GM12878 (cell line): ENCODE results near the gene TSKU. TPM values are rescaled to one million over a fixed set of nuclear protein-coding genes. Genes with fewer than 3 reads are reported as not detected.

ENCODE experiments used
- ATAC-seq: fragments of 200-7000 bp; cut with Tn5 transposase; 3 replicates; pipeline ENCODE4 v1.9.1; 2020; ENCODE audit warnings: mild to moderate bottlenecking, moderate library complexity
- BruUV-seq: library from RNA; stranded (reverse); fragments of 400-500 nt; replicated peaks from 2 replicates; lab custom pipeline; 2021; lab: Mats Ljungman, UMichigan
- CTCF ChIA-PET: fragments of 300-600 bp; sonication (Branson Sonifier 250); formaldehyde crosslinking; extraction: SDS; loops from one replicate; lab custom pipeline; 2021; ENCODE audit warnings: inconsistent platforms; lab: Yijun Ruan, JAX
- POLR2A ChIA-PET: fragments of 350-600 bp; formaldehyde crosslinking; extraction: SDS; loops from one replicate; lab custom pipeline; 2021; ENCODE audit warnings: inconsistent platforms; lab: Charles Lee
- RAD21 ChIA-PET: fragments of 300-600 bp; sonication (Branson Sonifier 250); formaldehyde crosslinking; loops from one replicate; lab custom pipeline; 2023; ENCODE audit warnings: antibody characterized with exemption; ENCODE audit not compliant: unreplicated experiment; lab: Charles Lee
- SMC1A ChIA-PET: fragments of 300-600 bp; sonication (Branson Sonifier 250); formaldehyde crosslinking; loops from one replicate; lab custom pipeline; 2023; ENCODE audit not compliant: unreplicated experiment, uncharacterized antibody; lab: Charles Lee
- DNase-seq: peaks from one replicate; pipeline ENCODE4 v3.0.0-alpha.2; 2011; ENCODE audit warnings: low read depth, low spot score
- FAIRE-seq: peaks from 3 replicates; lab custom pipeline; 2011; peaks lifted over from hg19 to GRCh38; lab: Jason Lieb, UNC
- H2AFZ ChIP-seq: 2 replicates; pipeline ENCODE4 v1.6.0; 2011; ENCODE audit warnings: low read depth, low read length, control low read depth; ENCODE audit not compliant: control insufficient read depth
- H3K27ac ChIP-seq: 2 replicates; pipeline ENCODE4 v1.5.1; 2011; ENCODE audit warnings: control low read depth; ENCODE audit not compliant: control insufficient read depth, insufficient read depth
- H3K27me3 ChIP-seq, 2 experiments: replicated peaks in 1 of 2; 2 replicates each; pipeline versions ENCODE4 v1.6.0 to v1.6.1; 2011; ENCODE audit warnings: low read length in 1 of 2; ENCODE audit not compliant: control insufficient read depth in 2 of 2, insufficient read depth in 2 of 2
- H3K36me3 ChIP-seq, 2 experiments: 2 replicates each; pipeline ENCODE4 v1.5.1; 2011; ENCODE audit warnings: low read length in 1 of 2; ENCODE audit not compliant: control insufficient read depth in 2 of 2, insufficient read depth in 2 of 2
- H3K4me1 ChIP-seq: 2 replicates; pipeline ENCODE4 v1.6.1; 2011; ENCODE audit warnings: mild to moderate bottlenecking, low read length, moderate library complexity, mixed read lengths; ENCODE audit not compliant: control insufficient read depth, insufficient read depth
- H3K4me2 ChIP-seq: 2 replicates; pipeline ENCODE4 v1.6.0; 2011; ENCODE audit warnings: control low read depth; ENCODE audit not compliant: control insufficient read depth, insufficient read depth
- H3K4me3 ChIP-seq: fragments of 200-600 bp; sonication (generic); 2 replicates; pipeline ENCODE4 v1.5.1; 2016
- H3K79me2 ChIP-seq: 2 replicates; pipeline ENCODE4 v1.6.0; 2011; ENCODE audit warnings: low read length; ENCODE audit not compliant: control insufficient read depth, insufficient read depth
- H3K9ac ChIP-seq: 2 replicates; pipeline ENCODE4 v1.8.0; 2011; ENCODE audit warnings: low read length, control low read depth, mixed read lengths; ENCODE audit not compliant: control insufficient read depth, insufficient read depth
- H3K9me3 ChIP-seq: replicated peaks from 3 replicates; pipeline ENCODE4 v1.5.1; 2011; ENCODE audit warnings: mild to moderate bottlenecking, low read length; ENCODE audit not compliant: control insufficient read depth, insufficient read depth
- H4K20me1 ChIP-seq: 2 replicates; pipeline ENCODE4 v1.6.0; 2011; ENCODE audit not compliant: control insufficient read depth, insufficient read depth
- BACH1 ChIP-seq: fragments of 450-650 bp; IDR thresholded peaks from 2 replicates; pipeline ENCODE4 v1.6.1; 2017; ENCODE audit warnings: mild to moderate bottlenecking, borderline replicate concordance
- HCFC1 ChIP-seq: fragments of 150-350 bp; IDR thresholded peaks from 2 replicates; pipeline ENCODE4 v1.6.1; 2014; ENCODE audit warnings: low read length
- KLF5 ChIP-seq: fragments of 450-650 bp; IDR thresholded peaks from 2 replicates; pipeline ENCODE4 v1.6.1; 2014; ENCODE audit warnings: mild to moderate bottlenecking; ENCODE audit not compliant: partially characterized antibody
- MYC ChIP-seq: IDR thresholded peaks from 2 replicates; pipeline ENCODE4 v1.6.1; 2011; ENCODE audit warnings: mild to moderate bottlenecking, low read length, moderate library complexity, inconsistent platforms; ENCODE audit not compliant: insufficient read depth, insufficient replicate concordance, insufficient read length, severe bottlenecking
- PAX5 ChIP-seq: IDR thresholded peaks from 2 replicates; pipeline ENCODE4 v1.6.1; 2011; ENCODE audit warnings: low read depth, low read length, borderline replicate concordance
- RB1 ChIP-seq: fragments of 450-650 bp; formaldehyde crosslinking; IDR thresholded peaks from 2 replicates; pipeline ENCODE4 v1.6.1; 2017; ENCODE audit warnings: mild to moderate bottlenecking, borderline replicate concordance
- STAT3 ChIP-seq: IDR thresholded peaks from 2 replicates; pipeline ENCODE4 v1.6.1; 2011; ENCODE audit warnings: low read depth, low read length, improper control_type of control experiment
- WGBS: methylation state at CpG from one replicate; pipeline ENCODE4 v1.1.6; 2016; ENCODE audit warnings: low lambda C conversion rate; ENCODE audit not compliant: insufficient replicate concordance, insufficient coverage; ENCODE audit errors: missing lambda C conversion rate; 5-methylcytosine and 5-hydroxymethylcytosine counted together
- in situ Hi-C: fragments of 300-500 bp; cut with MboI; formaldehyde crosslinking; loops from 9 replicates; pipeline ENCODE4 v1.14.3; 2018; ENCODE audit warnings: mixed read lengths
- intact Hi-C: fragments of 100-400 bp; cut with micrococcal nuclease; formaldehyde crosslinking; loops from one replicate; pipeline ENCODE4 v1.14.2; 2022; ENCODE audit not compliant: unreplicated experiment
- polyA plus RNA-seq, 11 experiments: library from polyadenylated mRNA; depleted of rRNA in 4 of 11; unstranded in 6 of 11; stranded (reverse) in 5 of 11; fragments of >200 nt; fragmentation: Nextera tagmentation in 4 of 11; fragmentation: Illumina TruSeq in 1 of 11; extraction: Ambion mirVana in 4 of 11; extraction: Trizol in 1 of 11; gene quantifications; 1 replicate in 1 of 11; 2 replicates in 10 of 11; pipeline versions ENCODE4 v1.2.1 to v1.2.3, GENCODE V29; 2011 to 2016; ENCODE audit warnings: inconsistent platforms in 2 of 11, missing spikeins in 2 of 11, low read depth in 1 of 11
- total RNA-seq, 4 experiments: library from RNA; depleted of rRNA in 3 of 4; stranded (reverse); fragments of >200 nt in 3 of 4; fragmentation: Illumina TruSeq in 1 of 4; extraction: Trizol in 1 of 4; gene quantifications; 2 replicates each; pipeline versions ENCODE4 v1.2.1 to v1.2.3, GENCODE V29; 2013 to 2021
- TF ChIP-seq, protein P1 (sequence below): fragments of 450-650 bp; conservative IDR thresholded peaks from 2 replicates; pipeline ENCODE4 v1.6.1; 2017; ENCODE audit warnings: mild to moderate bottlenecking, moderate library complexity

The TSKU gene
- total and polyA plus RNA-seq, 10 of the 15 experiments (the other 5 are each of a cell fraction or from before 2014, with no cell fraction given) = 0.04 to 1.5 (median 0.62) TPM

DNA sequence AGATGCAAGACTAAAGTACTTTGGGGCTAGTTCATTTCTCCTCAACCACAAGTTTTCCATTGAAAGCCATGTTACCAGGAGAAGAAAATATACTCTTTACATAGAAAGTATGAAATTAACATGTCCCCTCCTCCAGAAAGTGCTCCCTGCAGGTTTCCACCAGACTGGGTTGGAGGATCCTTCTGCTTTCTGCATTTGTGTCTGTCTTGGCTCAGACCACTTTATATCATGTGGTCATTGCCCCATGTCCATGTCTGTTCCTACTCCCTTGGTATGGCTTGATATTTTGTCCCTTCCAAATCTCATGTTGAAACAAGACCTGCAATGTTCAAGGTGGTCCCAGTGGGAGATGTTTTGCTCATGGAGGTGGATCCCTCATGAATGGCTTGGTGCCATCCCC is 49.2 kb downstream of the TSKU start (continued):
- TF ChIP-seq BACH1 (no peak), RB1 (no peak)

DNA sequence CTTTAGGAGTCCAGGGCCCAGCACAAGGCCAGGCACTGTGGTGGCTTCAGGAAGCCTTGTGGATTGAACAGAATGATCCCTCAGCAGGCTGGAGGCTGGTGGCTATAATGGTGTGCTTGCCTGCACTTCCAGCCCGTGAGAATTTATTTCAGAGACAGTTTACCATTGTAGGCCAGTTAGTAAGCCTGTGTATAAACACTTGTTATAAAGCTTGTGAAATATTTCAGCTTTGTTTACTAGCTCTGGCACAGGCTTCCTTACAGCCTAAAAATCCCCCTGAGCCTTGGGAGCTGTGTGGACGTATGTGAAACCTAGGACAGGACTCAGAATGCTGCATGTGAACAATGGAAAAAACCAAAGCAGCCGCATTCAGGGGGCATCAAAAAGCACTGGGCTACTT is 51.0 kb downstream of the TSKU start:
- in situ Hi-C loops = no loop called here
- POLR2A ChIA-PET = no interaction called here
- no peak overlapping the region for H2AFZ ChIP-seq

More for the DNA sequence above, 51.0 kb downstream of the TSKU start:
- Histone ChIP-seq H3K79me2 (no peaks in the 10 kb centered on the region), H3K4me2 (no peak overlapping the region), H4K20me1 (no peaks in the 10 kb centered on the region), H3K27ac (no peak overlapping the region), H3K9ac (no peak overlapping the region), H3K4me3 (no peak overlapping the region), H3K27me3 (peaks cover 0 to 1% of the 10 kb centered on the region in 2 experiments; a peak in 1 of 4 replicates), H3K9me3 (no peaks in the 10 kb centered on the region), H3K36me3 (no peaks in the 10 kb centered on the region), H3K4me1 (no peaks in the 10 kb centered on the region)
- BruUV-seq = no TSS peak
- WGBS = 14% methylated on average over 3 of the region's 3 CpGs
- TF ChIP-seq HCFC1 (no peak), STAT3 (no peak), MYC (no peak), KLF5 (no peak), PAX5 (no peak)
- TF ChIP-seq, protein P1, sequence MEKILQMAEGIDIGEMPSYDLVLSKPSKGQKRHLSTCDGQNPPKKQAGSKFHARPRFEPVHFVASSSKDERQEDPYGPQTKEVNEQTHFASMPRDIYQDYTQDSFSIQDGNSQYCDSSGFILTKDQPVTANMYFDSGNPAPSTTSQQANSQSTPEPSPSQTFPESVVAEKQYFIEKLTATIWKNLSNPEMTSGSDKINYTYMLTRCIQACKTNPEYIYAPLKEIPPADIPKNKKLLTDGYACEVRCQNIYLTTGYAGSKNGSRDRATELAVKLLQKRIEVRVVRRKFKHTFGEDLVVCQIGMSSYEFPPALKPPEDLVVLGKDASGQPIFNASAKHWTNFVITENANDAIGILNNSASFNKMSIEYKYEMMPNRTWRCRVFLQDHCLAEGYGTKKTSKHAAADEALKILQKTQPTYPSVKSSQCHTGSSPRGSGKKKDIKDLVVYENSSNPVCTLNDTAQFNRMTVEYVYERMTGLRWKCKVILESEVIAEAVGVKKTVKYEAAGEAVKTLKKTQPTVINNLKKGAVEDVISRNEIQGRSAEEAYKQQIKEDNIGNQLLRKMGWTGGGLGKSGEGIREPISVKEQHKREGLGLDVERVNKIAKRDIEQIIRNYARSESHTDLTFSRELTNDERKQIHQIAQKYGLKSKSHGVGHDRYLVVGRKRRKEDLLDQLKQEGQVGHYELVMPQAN = no peak
- no peak for ATAC-seq
- intact Hi-C loops = no loop called here
- CTCF ChIA-PET = interaction anchor here (4.1 kb wide), 1 partner anchor 85 kb away, joined by 21 read pairs; no protein-coding TSS in a partner anchor
- FAIRE-seq = no peak
- SMC1A ChIA-PET = no interaction called here
- DNase-seq = no peak
- RAD21 ChIA-PET = no interaction called here
